Stimulated activated CD8-positive, alpha-beta memory T cell treated with anti-CD3 and anti-CD28 coated beads, Interleukin-7, amount 100 ng/mL, for 4 hours (primary cell): ENCODE data around the gene PIP4K2C.

Experiments used
- DNase-seq, 2 donors: peaks; one replicate each; pipeline ENCODE4 v3.0.0-alpha.2; 2020; ENCODE audit warnings: low read depth in 2 of 2

PIP4K2C gene

DNA sequence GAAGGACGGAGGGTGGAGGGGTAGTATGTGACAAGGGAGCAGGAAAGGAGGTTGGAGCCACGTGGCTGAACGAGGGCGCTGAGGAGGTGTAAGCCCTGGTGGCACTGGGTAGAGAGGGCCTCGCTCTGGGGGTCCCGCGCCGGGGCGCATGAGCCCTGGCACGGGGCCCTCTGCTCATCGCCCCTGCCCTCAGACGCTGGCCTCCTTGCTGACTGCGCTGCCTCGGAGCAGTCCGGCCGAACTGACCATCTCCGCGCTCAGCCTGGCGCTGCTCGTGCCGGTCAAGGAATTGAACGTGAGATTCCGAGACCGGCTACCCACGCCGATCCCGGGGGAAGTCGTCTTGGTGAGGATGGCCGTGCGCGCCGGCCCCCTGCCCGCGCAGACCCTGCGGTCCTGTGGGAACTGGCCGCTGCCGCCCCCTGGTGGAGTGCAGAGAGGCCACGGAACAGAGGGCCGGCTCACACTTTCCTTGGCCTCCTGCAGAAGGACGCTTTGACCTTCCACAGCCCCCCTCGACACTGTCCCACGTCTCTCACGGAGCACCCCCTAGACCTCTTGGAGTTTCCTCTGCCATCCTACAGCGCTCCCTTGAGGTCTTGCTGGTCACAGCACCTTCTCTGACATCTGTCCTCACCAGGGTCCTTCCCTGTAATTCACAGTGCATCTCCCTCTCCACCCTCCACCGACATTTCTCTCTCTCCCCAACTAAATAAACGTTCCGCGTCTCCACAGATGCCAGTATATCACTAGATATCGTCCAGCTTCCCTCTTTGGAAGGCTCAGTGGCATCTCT is 30.7 kb downstream of the PIP4K2C start:
- DNase-seq, result no peak

DNA sequence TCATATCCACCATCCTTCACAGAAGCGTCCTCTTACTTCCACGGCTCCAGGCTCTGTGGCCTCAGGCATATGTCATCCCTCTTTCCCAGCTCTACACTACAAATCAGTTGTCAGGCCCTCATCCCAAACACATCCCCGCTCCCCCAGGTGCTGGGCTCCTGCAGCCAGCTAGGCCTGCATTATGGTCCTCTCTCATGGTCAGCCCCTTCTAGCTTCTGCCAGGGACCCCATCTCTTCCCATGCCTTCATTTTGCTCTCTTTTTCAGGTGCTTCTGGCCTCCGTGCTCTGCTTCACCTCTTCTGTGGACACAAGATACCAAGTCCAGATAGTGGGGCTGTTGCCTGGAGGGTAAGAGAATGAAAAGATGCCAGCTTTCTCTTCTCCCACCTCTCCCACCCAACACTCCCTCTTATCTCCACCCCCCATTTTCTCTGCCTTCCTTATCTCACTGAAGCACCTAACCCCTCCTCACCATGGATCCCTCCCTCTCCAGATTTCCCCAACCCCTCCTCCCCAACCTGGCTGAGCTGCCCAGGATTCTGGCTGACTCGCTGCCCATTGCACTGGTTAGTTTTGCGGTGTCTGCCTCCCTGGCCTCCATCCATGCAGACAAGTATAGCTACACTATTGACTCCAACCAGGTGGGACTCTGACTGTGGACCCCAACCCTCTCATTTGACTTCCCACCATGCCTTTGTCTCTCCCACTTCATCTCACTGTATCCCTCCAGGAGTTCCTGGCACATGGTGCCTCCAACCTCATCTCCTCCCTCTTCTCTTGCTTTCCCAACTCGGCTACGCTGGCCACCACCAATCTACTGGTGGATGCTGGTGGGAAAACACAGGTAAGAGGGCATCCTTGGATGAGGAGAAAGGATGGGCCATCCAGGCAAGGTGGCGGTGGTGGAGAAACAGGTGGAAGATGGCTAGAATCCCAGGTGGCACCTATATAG is 31.6 kb downstream of the PIP4K2C start:
- DNase-seq, result no peak

DNA sequence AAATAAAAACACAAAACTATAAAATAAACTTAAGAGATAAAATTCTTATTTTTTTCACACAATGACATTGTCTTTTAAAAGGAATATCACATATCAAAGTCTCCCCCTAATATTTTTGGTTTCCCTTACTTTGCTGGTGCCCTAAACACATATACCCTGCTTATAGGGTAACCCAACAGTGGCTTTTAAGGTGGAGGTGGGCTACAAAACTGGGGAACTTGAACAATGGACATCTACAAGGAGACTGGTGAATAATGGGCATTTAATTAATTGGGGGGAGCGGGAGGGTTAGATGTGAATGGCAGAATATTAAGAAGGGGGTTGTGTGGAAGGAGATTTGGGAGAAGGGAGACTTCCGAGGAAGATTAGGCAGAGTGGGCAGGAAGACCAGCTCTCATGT is 32.4 kb downstream of the PIP4K2C start:
- DNase-seq, result no peak

DNA sequence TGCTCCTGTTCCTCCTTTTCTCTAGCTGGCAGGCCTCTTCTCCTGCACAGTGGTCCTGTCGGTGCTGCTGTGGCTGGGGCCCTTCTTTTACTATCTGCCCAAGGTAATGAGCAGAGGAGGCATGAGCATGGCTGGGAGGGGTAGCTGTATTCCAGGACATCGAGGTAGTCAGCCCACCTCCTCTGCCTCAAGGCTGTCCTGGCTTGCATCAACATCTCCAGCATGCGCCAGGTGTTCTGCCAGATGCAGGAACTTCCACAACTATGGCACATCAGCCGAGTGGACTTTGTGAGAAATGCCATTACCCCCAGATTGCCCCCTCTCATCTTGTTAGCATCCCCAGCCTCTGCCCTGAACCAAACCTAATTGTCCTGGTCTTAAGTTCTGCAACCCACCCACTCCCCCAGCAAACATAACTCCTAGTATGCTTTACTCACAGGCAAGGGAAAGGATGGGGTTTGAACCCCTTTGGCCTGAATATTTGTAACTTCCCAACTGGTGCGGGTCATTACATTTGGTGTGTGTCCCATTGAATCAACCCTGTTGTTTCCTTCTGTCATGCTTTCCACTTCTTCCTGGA is 32.9 kb downstream of the PIP4K2C start:
- DNase-seq, result no peak

DNA sequence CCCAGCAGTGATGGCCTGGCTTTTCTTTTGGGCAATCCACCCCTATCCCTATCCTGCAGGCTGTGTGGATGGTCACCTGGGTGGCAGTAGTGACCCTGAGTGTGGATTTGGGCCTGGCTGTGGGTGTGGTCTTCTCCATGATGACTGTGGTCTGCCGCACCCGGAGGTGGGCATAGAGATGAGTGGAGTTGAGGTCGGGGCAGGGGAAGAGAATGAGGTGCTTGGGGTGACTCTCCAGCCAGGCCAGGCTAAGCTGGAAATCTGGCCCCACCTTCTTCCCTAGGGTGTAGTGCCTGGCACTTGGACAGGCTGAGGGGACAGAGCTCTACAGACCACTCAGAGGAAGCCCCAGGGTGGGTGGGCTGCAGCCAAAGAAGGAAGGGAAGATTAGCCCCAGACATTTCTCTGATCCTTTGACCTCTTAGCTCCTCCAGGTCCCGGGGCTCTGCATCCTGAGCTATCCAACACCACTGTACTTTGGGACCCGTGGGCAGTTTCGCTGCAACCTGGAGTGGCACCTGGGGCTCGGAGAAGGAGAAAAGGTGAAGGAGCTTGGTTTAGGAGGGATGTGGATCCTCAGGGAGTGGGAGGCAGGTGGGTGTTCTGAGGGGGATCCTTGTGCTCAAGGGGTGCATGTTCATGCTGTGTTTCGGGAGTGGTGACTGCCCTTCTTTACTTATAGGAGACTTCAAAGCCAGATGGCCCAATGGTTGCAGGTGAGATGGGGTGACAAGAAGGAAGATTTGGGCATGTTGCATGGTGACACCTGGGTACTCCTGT is 33.6 kb downstream of the PIP4K2C start:
- no peak for DNase-seq

DNA sequence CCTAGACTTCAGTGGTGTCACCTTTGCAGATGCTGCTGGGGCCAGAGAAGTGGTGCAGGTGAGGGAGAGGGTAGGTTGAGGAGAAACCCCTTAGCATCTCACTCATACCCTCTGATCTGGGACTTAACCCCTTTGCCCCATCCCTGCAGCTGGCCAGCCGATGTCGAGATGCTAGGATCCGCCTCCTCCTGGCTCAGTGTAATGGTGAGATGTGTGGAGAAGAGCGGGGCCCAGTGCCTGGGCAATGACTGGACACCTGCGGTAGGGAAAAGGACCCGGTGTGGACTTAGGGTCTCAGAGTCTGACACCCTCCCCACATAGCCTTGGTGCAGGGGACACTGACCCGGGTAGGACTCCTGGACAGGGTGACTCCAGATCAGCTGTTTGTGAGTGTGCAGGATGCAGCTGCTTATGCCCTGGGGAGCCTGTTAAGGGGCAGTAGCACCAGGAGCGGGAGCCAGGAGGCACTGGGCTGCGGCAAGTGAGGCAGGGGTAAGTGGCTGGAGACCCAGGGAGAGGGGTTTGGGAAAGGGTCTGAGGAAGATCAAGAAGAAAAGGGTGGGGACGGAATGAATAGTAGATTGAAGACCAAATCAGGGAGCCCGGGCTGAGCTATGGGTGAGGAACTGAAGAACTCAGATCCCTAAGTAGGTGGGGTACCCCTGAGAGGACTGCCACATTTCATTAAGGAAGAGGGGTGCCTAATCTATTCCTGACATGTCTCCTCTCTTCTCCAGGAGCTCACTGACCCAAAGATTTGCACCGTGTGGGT is 34.5 kb downstream of the PIP4K2C start:
- DNase-seq, result no peak

DNA sequence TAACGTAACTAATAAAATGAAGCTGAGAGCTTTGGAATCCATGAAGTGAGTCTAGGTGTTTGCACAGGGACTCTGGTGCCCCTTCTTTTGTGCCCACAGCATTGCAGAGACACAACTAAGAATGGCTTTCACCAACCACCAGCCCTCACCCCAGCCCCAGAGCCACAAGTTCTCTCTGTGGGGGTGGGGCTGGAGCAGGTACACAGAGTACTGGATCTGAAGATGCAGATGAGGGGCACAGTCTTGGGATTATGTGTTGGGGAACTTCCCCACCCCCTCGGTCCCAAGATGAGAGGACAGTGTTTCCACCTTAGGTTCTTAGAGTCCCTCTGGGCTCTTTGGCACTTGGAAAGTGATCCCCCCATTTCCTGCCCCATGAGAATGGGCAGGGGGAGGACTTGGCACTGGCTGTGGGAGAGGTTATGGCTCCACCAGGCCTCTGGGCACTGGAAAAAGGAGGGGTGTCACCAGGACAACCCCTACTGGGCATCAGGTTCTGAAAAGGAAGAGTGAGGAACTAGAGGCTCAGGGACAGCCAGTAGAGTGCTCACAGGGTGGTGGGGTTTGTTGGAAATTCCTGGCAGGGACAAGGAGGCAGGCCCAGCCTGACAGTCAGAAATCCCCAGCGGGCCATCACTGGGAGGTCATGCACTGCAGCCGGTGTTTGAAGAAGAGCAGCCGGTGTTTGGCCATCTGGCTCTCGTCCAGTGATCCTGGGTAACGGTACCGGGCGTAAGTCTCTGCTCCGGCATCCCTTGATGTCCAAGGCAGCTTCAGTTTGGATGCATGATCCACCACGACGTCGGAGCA is 35.3 kb downstream of the PIP4K2C start:
- DNase-seq, result no peak

DNA sequence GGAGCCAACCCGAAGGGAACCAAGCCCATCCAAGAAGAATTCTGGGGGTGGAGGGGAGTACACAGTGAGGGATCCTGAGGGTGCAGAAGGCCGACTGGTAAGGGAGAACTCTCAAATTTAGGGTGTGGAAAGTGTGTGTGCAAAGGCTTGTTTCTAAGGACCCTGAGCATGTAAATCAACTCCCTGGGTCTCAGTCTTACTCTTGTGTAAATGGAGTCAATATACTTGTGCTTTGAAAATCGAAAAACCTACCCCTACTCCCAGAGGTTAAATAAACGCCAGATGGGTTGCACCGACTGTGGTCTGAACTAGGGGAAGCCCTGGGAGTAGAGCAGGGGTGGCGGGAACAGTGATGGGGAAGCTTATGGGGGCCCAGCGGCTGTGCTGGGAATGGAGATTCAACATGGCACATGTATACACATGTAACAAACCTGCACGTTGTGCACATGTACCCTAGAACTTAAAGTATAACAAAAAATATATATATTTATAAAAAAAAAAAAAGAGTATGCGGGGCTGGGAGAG is 36.0 kb downstream of the PIP4K2C start:
- DNase-seq, result no peak

DNA sequence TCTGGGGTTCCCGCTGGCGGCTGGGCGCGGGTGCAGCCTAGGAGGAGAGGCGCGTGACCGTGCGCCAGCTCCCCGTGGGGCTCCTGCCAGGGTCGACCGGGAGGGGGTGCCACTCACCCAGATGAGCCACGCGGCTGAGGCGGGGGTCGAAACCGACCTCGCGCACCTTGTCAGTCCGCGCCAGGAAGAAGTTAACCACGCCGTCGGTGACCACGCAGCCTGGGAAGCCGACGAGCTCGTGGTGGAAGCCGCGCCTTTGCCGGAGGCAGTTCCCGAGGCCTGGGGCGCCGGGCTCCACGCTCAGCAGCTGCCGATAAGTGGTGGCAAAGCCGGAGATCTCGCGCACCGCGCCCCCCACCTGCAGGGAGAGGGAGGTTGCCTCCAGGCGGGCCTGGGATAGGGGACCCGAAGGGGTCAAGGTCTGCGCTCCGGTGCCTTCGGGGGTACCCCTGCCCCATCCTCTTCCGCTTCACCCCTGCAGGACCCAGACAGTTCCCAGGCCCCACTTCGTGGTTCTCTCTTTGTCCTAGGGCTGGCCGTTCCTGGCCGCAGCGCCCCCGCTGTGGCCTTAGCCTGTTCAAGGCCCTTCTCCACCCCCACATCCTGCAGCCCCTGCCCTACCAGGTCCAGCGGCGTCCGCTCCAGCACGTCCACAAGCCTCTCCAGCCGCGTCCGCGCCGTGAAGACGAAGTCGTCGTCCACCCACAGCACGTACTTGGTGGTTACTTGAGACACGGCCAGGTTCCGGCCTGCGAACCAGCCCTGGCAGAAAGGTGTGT is 36.7 kb downstream of the PIP4K2C start:
- DNase-seq, result no peak

DNA sequence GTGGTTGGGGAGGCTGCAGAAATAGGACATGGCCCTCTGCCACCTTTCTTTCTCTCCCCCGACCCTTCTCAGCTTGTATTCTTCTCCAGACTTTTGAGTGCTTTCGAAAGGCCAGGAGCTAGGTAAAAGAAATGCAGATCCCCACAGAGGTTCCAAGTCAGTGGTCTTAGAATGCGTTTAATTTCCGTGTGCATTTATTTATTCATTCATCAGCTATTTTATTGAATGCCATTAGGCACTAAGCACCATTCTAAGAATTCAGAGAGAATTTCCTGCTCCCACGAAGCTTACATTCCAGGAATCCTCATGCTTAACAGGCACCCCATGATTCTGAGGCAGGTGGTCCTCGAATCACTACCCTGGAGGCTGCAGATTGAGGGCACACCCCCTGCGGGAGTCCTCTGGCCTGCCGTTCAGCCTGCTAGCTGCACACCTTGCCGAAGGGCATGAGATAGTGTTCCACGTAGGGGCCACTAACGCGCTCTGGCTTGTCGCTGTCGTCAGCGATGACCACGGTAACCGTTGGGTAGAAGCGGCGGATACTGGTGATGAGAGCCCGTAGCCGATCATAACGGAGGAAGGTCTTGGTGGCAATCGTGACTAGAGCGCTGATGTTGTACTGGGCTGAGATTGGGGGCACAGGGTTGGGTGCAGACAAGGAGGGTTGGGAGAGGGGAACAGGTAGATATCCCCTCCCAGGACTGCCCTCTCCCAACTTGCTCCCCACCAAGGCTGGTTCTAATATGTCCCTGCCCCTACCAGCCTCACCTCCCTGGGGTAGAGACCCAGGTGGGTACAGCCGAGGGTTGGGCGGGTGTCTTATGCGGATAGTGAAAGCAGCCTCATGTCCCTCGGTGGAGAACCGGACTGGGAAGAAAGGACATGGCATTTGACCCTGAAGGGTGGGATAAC is 37.5 kb downstream of the PIP4K2C start:
- no peak for DNase-seq

DNA sequence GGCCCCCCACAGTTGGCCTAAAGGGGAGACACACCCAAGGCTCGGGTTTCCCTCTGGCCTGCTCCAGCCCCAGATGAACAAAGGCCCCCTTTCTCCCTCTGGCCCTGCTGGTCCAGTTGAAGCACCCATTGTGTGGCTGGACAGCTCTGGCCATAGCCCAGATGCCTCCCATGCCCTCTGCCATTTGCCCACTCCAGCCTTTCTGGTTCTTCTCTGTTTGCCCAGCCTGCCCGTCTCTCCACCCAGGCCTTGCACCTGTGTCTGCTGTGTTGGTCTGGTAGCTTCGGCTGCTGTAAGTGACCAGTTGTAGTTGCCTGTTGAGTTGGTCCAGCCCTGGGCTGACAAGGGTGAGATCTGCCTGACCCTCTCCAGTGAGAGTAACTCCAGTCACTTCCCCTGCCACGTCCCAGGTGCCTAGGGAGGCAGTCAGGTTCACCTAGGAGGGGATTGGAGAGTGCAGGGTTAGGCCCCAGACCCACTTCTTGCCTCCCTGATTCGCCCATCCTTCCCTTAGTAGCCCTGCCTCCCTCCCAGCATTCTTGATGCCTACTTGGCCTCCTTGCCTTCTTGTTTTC is 39.0 kb downstream of the PIP4K2C start:
- DNase-seq, result no peak

DNA sequence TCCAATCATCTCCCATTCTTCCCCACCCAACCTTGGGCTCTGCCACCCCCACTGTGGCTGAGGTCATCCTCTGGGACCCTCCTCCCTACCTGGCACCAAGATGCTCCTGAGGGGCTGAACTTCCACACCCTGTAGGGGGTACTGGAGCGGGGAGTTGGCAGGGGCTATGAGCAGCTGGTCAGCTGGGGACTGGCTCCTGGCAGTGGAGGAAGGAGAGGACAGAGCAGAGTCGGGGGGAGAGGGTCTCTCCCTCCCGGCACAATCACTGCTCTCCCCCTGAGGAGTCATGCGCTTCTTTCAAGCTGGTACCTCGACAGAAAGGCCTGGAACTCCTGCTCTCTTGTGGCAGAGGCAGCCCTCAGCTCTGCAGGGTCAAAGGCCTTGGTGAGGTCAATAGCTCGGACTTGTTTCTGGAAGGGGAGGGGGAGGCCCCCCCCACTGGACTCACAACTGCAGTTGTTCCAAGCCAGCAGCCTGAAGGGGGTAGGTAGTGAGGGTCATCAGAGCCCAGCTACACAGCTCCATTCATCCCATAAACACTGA is 40.0 kb downstream of the PIP4K2C start:
- no peak for DNase-seq

DNA sequence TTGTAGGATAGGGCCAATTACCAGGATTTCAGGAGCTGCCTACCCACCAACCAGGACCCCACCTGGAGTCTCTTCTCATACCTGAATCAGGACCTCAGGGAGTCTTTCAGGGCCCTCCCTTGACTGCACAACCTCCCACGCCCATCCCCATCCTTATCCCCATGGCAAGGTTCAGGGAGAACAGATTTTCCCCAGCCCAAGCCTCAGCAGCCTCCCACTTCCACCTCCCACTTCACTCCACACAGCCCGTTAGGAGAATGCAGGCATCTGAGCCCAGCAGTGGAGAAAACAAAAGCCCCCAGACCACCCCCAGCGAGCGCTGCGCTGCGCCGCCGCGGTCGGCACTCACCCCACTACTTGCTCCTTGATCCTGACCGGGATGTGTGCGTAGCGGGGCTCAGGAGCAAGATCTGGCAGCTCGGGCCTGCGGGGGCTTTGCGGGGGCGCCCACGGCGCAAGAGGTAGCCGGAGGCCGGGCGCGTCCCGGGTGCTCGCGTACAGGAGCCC is 40.6 kb downstream of the PIP4K2C start:
- DNase-seq, result no peak

DNA sequence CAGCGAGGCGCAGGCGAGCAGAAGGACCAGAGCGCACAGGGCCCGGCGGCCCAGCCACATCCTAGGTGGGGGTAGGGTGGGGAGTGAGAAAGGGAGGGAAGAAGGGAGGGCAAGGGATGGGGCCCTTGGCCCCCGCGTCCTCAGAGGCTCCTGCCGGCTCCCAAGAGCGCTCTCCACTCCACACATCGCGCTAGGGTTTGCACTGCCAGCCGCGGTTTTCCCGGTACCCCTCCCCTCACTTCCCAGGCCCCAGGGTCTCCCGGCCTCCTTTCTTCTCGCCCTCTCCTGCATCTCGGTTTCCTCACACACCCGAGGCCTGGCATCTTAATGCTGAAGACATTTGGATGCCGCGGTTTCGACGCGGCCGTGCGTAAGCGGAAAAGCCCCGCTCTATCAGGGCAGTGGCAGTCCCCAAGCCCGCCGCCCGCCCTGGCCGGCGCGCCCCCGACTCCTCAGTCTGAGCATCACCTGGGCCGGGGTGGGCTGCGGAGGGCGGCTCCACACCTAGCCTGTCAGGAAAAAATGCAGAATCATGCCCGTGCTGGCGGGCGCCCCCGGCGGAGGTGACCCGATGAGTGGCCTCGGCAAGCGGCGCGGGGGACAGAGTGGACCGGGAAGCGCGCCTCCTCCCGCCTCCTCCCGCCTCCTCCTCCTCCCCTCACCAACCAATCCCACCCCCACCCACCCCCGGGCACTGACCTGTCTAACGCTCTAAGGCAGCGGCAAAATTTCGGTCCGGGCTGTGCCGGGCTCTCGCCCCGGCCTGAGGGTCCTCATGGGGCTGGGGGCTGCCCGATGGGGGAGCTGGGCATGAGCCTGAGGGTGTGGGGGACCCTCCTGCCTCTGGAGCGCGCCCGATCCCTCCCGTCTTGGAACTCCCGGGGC is 41.3 kb downstream of the PIP4K2C start:
- no peak for DNase-seq

DNA sequence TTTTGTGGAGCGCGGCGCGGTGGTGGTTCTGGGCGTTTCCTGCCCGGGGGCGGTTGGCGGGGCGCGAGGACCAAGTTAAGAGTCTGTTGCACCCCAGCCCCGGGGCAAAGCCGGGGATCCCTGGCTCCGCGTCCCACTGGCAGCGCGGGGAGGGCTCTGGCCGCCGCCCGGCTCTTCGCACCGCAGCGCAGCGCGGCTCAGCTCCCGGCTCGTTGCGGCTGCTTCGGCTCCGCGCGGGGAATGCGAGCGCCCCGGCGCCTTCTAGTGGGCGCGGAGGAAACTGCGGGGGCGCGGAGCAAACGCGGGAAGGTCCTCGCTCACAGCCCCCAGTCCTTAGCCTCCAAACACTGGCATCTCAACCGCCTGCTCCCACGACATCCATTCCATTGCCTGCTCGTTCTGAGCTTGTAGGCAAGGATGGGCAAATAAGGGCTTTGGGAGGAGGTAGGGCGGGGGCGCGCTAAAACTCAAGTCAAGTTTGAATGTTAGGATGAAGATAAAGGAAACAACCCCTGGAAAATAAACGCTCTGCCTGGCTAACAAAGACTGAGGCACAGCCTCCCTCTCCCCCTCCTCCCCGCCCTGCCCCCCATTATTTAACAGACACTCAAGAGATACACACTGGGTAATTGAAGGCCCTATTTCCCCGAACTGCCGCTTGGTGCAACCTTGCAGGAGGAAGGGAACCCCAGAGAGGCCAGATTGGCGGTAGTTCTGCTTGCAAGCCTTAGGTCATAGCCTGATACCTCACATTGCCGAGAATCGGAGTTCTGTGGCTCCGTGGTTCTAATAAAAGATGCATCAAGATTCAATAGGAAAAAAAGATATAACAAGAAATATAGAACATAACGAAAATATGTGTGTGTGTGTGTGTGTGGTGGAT is 42.2 kb downstream of the PIP4K2C start, which contains the start of gene B4GALNT1:
B4GALNT1 (minus strand) TSS at position 244 of the 883 bp plus-strand sequence. CDS start 1,069 bp downstream, outside the sequence.
- DNase-seq, result peak in 1 of 2 donors; percentile 53
